NCI-H2196 treated with DMSO at 0.1 percent for 48 hours (cell line): ENCODE results near the gene DXO.
"Not testable (repeated sequence)": the region's sequence is repeated elsewhere in the genome, so short reads cannot be mapped to it uniquely, and the experiment has no call there.

Experiments used
- DNase-seq: peaks from one replicate; lab custom pipeline; 2025; ENCODE audit not compliant: unreplicated experiment; lab: John Stamatoyannopoulos, UW

The DXO gene

DNA sequence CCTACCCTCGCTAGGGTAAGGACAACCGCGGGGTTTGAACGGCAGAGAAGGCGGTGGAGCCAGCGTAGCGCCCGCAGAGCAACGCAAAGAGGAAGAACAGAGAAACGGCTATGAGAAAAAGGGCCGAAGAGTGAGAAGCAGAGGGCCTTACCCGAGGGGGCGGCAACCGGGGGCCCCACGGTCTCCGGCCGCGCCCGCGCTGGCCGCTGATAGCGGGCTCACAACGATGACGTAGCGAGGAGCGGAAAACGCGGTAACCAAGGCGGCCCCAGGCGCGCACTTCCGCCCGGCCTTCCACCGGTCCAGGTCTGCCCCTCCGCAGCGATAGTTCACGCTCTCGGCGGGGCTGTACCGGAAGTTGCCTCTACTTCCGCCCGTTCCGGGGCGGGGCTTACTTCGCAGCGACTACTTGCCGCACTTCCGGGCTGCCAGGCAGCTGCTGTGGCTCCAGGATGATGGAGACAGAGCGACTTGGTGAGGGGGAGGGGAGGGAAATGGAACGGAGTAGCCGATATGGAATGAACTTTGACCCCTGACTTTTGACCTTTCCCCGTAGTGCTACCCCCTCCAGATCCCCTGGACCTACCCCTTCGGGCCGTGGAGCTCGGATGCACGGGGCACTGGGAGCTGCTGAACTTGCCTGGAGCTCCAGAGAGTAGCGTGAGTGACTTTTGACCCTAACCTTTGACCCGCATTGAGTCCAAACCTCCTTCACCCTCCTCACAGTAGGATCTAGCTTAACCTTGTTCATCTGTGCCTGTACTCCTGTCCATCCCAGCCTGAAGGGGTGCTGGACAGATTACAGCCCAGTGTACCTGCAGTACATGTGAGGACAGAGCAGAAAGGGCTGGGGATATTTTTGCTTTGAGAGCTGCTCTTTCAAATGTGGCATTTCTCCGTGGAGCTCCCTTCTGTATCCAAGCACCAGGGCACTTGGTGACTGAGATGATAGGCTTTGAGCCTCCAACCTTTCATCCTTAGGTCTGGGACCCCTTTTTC is 12.9 kb downstream of the DXO start, which contains the start of the genes NELFE and SKIC2:
TSS of gene NELFE (minus strand) at position 231 of the 999 bp plus-strand sequence. CDS start 525 bp downstream, outside the sequence.
TSS of gene SKIC2 (plus strand) at position 435 of the 999 bp plus-strand sequence. CDS start at position 453, 18 bp downstream.
- peak; percentile 97 for DNase-seq

- no peak for DNase-seq
These were observed 13.6 kb downstream of the DXO start for GRCh38 chr6:31958412-31958740.

DNA sequence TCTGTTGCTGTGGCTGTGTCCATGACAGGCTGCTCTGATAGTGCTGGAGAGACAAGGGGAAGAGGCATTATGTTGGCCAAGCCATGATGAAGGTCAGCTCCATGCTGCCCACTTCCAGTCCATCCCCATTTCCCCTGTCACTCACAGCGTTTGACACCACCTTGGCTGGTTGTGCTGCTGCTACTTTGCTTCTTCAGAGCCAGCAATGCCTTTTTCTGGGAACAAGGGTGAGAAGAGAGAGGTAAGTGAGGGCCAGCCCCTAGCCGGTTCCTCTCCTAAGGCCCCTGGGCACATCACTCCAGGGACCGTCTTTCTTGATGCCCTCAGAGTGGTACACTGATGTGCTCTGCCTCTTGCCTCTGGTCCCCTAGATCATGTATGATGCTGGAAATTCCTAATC is 15.1 kb downstream of the DXO start:
- no peak for DNase-seq

DNA sequence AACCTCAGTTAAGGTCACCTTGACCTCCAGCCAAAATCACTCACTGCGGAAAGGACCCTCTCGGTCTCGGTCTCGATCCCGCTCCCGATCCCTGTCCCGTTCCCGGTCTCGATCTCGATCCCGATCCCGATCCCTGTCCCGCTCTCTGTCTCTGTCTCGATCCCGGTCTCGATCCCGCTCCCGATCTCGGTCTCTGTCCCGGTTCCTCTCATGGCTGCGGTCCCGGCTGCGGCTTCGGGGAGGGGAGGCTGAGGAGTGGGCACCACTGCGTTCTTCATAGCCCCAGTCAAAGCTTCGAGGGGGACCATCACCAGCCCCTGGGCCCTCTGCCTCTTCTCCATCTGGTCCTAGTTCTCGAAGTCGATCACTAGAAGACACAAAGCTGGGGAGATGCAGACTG is 17.4 kb downstream of the DXO start:
- DNase-seq = no peak

DNA sequence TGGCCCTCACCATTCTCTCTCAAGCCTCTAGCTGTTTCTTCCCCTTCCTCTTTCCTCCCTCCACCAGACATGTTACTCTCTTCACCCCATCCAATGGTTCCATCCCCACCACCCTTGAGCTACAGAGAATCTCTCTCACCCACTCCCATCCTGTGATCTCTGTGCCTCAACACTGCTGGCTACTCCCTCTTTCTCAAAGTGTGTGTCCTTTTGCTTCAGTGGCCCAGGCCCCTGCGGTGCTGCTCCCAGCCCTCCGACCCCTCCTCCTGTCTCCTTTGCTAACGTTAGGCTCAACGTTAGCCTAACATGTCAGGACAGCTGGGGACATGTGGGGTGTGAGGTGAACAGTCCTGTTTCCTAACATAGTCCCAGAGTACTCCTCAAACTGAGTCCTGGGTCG is 19.0 kb downstream of the DXO start:
- no peak for DNase-seq

- peak; percentile 24 for DNase-seq
These were observed 19.7 kb downstream of the DXO start for GRCh38 chr6:31952140-31952805.

DNA sequence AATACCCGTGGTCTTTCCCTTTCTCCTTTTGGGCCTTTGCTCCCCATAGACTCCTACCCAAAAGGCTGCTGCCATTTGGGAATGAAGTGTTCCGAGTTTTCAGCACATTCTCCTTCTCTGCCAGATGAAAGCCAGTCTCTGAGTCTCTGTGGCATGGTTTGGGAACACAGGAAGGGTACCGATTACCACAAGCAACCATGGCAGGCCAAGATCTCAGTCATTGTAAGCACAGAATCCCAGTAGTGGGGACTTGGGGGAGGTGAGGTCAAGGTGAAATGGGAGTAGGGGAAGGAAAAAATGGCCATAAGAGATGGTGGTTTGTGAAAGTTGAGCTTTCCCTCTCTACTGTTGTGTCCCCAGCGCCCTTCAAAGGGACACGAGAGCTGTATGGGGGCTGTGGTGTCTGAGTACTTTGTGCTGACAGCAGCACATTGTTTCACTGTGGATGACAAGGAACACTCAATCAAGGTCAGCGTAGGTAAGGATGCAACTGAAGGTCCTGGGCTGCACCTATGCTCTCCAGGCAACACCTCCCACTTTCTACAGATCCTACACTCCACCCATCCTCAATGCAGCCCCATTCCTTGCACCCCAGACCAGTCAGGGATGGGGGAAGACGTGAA is 21.9 kb downstream of the DXO start:
- no peak for DNase-seq

DNA sequence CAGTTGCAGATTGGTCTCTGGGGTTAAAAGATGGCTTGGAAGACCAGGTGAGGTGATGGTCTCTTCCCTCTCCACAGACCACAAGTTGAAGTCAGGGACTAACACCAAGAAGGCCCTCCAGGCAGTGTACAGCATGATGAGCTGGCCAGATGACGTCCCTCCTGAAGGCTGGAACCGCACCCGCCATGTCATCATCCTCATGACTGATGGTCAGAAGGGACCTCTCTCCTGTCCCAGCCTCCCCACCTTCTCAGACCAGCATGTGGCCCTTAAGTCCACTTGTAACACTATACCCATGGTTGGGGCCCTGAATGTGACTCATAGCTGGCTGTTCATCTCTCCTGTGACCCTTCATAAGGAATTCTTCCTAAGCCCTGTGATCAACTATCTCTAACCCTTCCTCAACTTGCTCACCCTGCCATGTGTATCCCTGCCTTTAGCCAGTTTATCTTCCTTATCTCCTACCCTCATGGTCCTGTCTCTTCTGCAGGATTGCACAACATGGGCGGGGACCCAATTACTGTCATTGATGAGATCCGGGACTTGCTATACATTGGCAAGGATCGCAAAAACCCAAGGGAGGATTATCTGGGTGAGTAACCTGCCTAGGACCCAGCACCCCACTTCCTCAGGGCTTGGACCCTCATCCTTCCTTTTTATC is 23.1 kb downstream of the DXO start:
- DNase-seq = no peak

GRCh38 chr6:31948306-31948705 is 23.6 kb downstream of the DXO start:
- DNase-seq = no peak

DNA sequence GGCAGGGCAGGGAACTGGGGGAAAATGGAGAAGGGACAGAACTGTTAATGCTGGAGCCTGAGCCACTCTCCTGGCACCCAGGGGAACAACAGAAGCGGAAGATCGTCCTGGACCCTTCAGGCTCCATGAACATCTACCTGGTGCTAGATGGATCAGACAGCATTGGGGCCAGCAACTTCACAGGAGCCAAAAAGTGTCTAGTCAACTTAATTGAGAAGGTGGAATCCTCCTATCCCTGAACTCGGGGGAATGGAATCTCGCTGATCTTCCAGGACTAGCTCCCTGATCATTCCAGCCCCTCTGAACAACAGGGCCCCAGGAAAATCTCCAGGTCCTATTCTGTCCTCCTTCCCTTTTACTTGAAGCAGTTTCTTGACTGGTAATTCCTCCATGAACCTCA is 24.1 kb downstream of the DXO start:
- no peak for DNase-seq

DNA sequence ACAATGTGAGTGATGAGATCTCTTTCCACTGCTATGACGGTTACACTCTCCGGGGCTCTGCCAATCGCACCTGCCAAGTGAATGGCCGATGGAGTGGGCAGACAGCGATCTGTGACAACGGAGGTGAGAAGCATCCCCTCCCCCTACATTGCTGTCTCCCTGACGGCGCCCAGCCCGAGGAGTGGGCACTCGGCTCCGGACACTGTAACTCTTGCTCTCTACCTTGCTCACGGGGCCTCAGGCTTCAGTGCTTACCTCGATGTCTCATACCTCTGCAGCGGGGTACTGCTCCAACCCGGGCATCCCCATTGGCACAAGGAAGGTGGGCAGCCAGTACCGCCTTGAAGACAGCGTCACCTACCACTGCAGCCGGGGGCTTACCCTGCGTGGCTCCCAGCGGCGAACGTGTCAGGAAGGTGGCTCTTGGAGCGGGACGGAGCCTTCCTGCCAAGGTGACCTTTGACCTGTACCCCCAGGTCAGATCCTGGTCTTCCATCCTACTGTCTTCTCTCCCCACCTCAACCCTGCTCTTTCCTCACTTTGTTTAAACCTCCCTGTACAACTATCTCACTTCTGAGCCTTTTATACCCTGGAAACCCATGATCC is 24.8 kb downstream of the DXO start:
- no peak for DNase-seq

DNA sequence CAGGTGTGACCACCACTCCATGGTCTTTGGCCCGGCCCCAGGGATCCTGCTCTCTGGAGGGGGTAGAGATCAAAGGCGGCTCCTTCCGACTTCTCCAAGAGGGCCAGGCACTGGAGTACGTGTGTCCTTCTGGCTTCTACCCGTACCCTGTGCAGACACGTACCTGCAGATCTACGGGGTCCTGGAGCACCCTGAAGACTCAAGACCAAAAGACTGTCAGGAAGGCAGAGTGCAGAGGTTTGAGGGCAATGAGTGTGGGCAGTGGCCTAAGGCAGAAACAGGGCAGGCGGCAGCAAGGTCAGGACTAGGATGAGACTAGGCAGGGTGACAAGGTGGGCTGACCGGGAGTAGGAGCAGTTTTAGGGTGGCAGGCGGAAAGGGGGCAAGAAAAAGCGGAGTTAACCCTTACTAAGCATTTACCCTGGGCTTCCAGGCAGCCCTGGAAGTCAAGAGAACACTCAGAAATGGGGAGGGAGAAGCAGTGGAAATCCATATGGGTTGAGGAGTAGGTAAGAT is 25.5 kb downstream of the DXO start:
- DNase-seq = no peak

GRCh38 chr6:31945507-31946369 is 26.2 kb downstream of the DXO start, which contains the start of gene CFB:
Gene CFB (plus strand): TSS chr6:31946095. CDS start chr6:31946222, 127 bp downstream.
- no peak for DNase-seq

GRCh38 chr6:31945154-31945506 is 26.8 kb downstream of the DXO start:
- no peak for DNase-seq

DNA sequence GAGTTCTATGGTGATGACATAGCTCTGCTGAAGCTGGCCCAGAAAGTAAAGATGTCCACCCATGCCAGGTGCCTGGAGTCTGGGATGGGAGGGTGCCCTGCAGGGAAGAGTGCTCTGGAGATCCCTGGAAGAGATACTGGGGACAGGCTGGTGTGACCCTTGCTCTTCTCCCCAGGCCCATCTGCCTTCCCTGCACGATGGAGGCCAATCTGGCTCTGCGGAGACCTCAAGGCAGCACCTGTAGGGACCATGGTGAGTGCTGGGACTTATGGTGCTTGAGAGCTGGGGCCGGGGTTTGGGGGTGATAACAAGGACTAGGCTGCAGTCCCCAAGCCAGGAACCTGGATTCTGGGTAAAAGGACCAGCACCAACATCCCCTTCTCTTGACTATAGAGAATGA is 28.2 kb downstream of the DXO start:
- DNase-seq = no peak

DNA sequence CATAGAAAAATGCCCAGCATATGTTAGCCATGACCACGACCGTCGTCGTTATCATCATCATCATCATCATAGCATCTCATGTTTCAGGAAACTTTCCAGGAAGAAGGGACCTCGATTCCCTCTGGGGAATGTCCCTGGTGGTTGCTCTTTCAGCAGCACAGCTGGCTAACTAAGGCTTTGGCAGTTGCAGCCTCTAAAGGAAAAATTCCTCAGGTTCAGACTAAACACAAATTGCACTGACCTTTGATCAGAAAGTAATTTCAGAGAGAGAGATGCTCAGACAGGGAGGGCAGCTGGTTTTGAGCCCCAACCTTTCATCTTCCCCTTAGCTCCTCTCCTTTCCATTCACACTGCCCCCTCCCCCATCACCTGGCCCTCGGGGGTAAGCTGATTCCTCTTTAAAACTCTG is 31.7 kb downstream of the DXO start:
- no peak for DNase-seq

GRCh38 chr6:31935823-31936222 is 36.1 kb downstream of the DXO start:
- DNase-seq = no peak

GRCh38 chr6:31935021-31935420 is 36.9 kb downstream of the DXO start:
- DNase-seq = no peak

DNA sequence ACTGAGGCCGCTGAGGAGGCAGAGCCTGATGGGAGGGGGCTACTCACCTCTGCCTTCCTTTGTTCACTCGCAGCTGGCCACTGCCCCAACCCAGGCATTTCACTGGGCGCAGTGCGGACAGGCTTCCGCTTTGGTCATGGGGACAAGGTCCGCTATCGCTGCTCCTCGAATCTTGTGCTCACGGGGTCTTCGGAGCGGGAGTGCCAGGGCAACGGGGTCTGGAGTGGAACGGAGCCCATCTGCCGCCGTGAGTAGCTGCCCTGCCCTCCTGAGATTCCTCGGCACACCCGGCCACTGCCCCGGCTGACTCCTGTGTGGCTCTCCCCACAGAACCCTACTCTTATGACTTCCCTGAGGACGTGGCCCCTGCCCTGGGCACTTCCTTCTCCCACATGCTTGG is 38.4 kb downstream of the DXO start:
- DNase-seq = no peak

DNA sequence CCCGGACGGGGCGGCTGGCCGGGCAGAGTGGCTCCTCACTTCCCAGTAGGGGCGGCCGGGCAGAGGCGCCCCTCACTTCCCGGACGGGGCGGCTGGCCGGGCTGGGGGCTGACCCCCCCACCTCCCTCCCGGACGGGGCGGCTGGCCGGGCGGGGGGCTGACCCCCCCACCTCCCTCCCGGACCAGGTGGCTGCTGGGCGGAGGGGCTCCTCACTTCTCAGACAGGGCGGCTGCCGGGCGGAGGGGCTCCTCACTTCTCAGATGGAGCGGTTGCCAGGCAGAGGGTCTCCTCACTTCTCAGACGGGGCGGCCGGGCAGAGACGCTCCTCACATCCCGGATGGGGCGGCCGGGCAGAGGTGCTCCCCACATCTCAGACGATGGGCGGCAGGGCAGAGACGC is 39.8 kb downstream of the DXO start:
- not testable (repeated sequence) for DNase-seq
